Activated CD8-positive, alpha-beta T cell treated with anti-CD3 and anti-CD28 coated beads, Interleukin-2, amount 10 ng/mL, durations not matched to agents 7 days and 5 days (primary cell): Measurements from ENCODE around the gene RMI2. TPM values are rescaled to one million over a fixed set of nuclear protein-coding genes. Genes with fewer than 3 reads are reported as not detected.
"Not testable (repeated sequence)": the region's sequence is repeated elsewhere in the genome, so short reads cannot be mapped to it uniquely, and the experiment has no call there.

Experiments
- ATAC-seq: fragments of 150-1000 bp; cut with Tn5 transposase; one replicate; pipeline ENCODE4 v1.10.0; 2021; ENCODE audit warnings: moderate library complexity
- CTCF ChIA-PET: fragments of 350-600 bp; sonication (Branson Sonifier 250); formaldehyde crosslinking; loops from one replicate; lab custom pipeline; 2021; ENCODE audit warnings: antibody characterized with exemption; lab: Charles Lee
- POLR2A ChIA-PET: fragments of 350-600 bp; sonication (Branson Sonifier 250); formaldehyde crosslinking; loops from one replicate; lab custom pipeline; 2021; ENCODE audit warnings: antibody characterized with exemption; lab: Charles Lee
- DNase-seq: peaks from one replicate; pipeline ENCODE4 v3.0.0-alpha.2; 2020
- H3K27ac Mint-ChIP-seq: one replicate; pipeline ENCODE4 v1.8.0; 2021; ENCODE audit warnings: mild to moderate bottlenecking, mixed read lengths
- H3K27me3 Mint-ChIP-seq: one replicate; pipeline ENCODE4 v1.8.0; 2021; ENCODE audit warnings: low read depth, mixed read lengths
- H3K36me3 Mint-ChIP-seq: one replicate; pipeline ENCODE4 v1.8.0; 2021; ENCODE audit warnings: low read depth, mixed read lengths
- H3K4me1 Mint-ChIP-seq: one replicate; pipeline ENCODE4 v1.8.0; 2021; ENCODE audit warnings: low read depth, mixed read lengths
- H3K4me3 Mint-ChIP-seq: one replicate; pipeline ENCODE4 v1.8.0; 2021; ENCODE audit warnings: mild to moderate bottlenecking, mixed read lengths
- H3K9me3 Mint-ChIP-seq: one replicate; pipeline ENCODE4 v1.8.0; 2022; ENCODE audit warnings: mixed read lengths; ENCODE audit not compliant: insufficient read depth
- total RNA-seq, 2 experiments: library from RNA; stranded (reverse); gene quantifications; one replicate each; pipeline ENCODE4 v1.2.3, GENCODE V29; 2021

RMI2 gene
- total RNA-seq, 2 experiments from 2014 or later: 65.6 to 67.0 TPM

- Mint-ChIP-seq H3K36me3 (peaks cover 31% of the 10 kb centered on the region), H3K4me1 (peaks cover 90% of the 10 kb centered on the region), H3K27me3 (peaks cover 5% of the 10 kb centered on the region), H3K4me3 (no peak overlapping the region), H3K27ac (no peak overlapping the region), H3K9me3 (no peaks in the 10 kb centered on the region)
- POLR2A ChIA-PET: interaction anchor here (0.7 to 3.3 kb wide), 5 partner anchors 12 to 104 kb away, joined by 3 to 21 read pairs (median 4); partner anchors contain the start of gene SOCS1
- ATAC-seq (no peak), DNase-seq (no peak)
- CTCF ChIA-PET: interaction anchor here (1.0 to 4.3 kb wide), 6 partner anchors 13 to 402 kb away, joined by 3 to 24 read pairs (median 18); partner anchors contain the start of gene SOCS1
Measured at GRCh38 chr16:11359370-11359769, 14.1 kb downstream of the RMI2 start.

DNA sequence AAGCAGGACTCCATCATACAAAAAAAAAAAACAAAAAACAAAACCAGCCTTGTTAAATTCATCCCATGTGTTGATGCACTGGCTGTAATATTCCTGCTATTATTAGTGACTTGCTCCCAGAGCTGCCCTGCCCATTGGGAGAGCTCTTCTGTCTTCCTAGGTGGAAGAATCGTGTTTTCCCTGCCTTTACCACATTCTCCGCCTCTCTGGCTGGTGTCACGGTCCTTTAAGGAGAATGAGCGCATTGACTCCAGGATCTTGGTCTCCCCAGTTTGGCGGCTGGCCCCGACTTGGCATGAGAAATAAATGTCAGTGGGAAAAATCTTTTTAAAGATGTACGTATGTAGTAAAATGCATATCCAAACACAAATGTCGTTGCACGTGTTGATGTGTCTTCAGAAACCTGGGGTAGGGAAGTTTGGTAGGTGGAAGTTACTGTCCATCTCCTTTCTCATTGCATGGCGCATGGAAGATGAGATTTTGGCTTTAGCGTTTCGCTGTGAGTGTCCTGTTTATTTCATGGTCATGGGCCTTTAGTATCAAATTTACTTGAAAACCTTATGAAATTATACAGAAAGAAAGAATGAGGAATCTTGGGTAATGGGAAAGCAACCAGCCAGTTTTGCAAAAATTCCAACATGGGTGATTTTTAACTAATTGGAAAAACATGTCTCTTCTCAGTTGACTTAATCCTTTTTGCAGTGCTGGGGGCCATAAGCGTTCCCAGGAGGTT, 15.5 kb downstream of the RMI2 start:
- Mint-ChIP-seq H3K9me3 (no peaks in the 10 kb centered on the region), H3K4me1 (peaks cover 85% of the 10 kb centered on the region), H3K27me3 (peaks cover 5% of the 10 kb centered on the region), H3K27ac (peak overlapping the region; percentile 91), H3K36me3 (peaks cover 28% of the 10 kb centered on the region), H3K4me3 (peak overlapping the region; percentile 77)
- CTCF ChIA-PET: interaction anchor here (0.7 to 3.1 kb wide), 3 partner anchors 11 to 105 kb away, joined by 3 to 20 read pairs (median 9); partner anchors contain the start of gene SOCS1
- no peak for DNase-seq
- no peak for ATAC-seq
- POLR2A ChIA-PET: no interaction called here

- H3K4me3 Mint-ChIP-seq: peak overlapping the region; percentile 77
- peaks cover 5% of the 10 kb centered on the region for H3K27me3 Mint-ChIP-seq
- H3K4me1 Mint-ChIP-seq: peaks cover 75% of the 10 kb centered on the region
- no peaks in the 10 kb centered on the region for H3K9me3 Mint-ChIP-seq
- POLR2A ChIA-PET: interaction anchor here (0.9 kb wide), 1 partner anchor 107 kb away, joined by 5 read pairs; the partner anchor contains the start of gene SOCS1
- DNase-seq (peak; percentile 65), ATAC-seq (peak; percentile 72)
- H3K27ac Mint-ChIP-seq: peak overlapping the region; percentile 91
- CTCF ChIA-PET: interaction anchor here (0.7 to 1.8 kb wide), 2 partner anchors 10 to 397 kb away, joined by 4 to 9 read pairs; no protein-coding TSS in a partner anchor
- peaks cover 20% of the 10 kb centered on the region for H3K36me3 Mint-ChIP-seq
Measured at GRCh38 chr16:11361701-11362451, 16.6 kb downstream of the RMI2 start.

- H3K9me3 Mint-ChIP-seq: no peaks in the 10 kb centered on the region
- no peak overlapping the region for H3K4me3 Mint-ChIP-seq
- ATAC-seq (no peak), DNase-seq (no peak)
- H3K4me1 Mint-ChIP-seq: peaks cover 61% of the 10 kb centered on the region
- ChIA-PET POLR2A (no interaction called here), CTCF (interaction anchor here (0.5 to 1.5 kb wide), 2 partner anchors 8 to 400 kb away, joined by 4 to 9 read pairs; no protein-coding TSS in a partner anchor)
- peaks cover 5% of the 10 kb centered on the region for H3K27me3 Mint-ChIP-seq
- H3K27ac Mint-ChIP-seq: no peak overlapping the region
- H3K36me3 Mint-ChIP-seq: peaks cover 12% of the 10 kb centered on the region
Measured at GRCh38 chr16:11363927-11364258, 18.6 kb downstream of the RMI2 start.

DNA sequence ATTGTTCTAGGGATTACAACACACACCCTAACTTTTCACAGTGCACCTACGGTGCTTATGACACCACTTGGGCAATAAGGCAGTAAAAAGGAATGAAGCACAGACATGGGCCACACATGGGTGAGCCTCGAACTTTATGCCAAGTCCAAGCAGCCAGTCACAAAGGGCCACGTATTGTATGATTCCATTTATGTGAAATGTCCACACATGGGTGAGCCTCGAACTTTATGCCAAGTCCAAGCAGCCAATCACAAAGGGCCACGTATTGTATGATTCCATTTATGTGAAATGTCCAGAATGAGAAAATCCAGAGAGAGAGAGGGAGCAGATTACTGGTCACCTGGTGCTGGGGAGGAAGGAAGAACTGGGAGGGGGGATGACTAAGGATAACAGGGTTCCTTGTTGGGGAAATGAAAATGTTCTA, 22.2 kb downstream of the RMI2 start:
- CTCF ChIA-PET: interaction anchor here (0.8 kb wide), 1 partner anchor 404 kb away, joined by 3 read pairs; no protein-coding TSS in a partner anchor
- Mint-ChIP-seq H3K4me3 (no peak overlapping the region), H3K27me3 (no peaks in the 10 kb centered on the region), H3K36me3 (peaks cover 6% of the 10 kb centered on the region), H3K4me1 (peaks cover 43% of the 10 kb centered on the region), H3K9me3 (no peaks in the 10 kb centered on the region), H3K27ac (no peak overlapping the region)
- ATAC-seq: no peak
- DNase-seq: no peak
- POLR2A ChIA-PET: no interaction called here

- peaks cover 24% of the 10 kb centered on the region for H3K4me1 Mint-ChIP-seq
- no peaks in the 10 kb centered on the region for H3K27me3 Mint-ChIP-seq
- ATAC-seq: no peak
- no peak overlapping the region for H3K4me3 Mint-ChIP-seq
- H3K9me3 Mint-ChIP-seq: no peaks in the 10 kb centered on the region
- POLR2A ChIA-PET: interaction anchor here (1.4 kb wide), 1 partner anchor 115 kb away, joined by 4 read pairs; the partner anchor contains the start of gene SOCS1
- DNase-seq: no peak
- no peak overlapping the region for H3K27ac Mint-ChIP-seq
- CTCF ChIA-PET: interaction anchor here (0.7 to 2.5 kb wide), 7 partner anchors 9 to 112 kb away, joined by 3 to 11 read pairs (median 5); no protein-coding TSS in a partner anchor
- peaks cover 6% of the 10 kb centered on the region for H3K36me3 Mint-ChIP-seq
Measured at GRCh38 chr16:11370084-11370931, 25.0 kb downstream of the RMI2 start.

DNA sequence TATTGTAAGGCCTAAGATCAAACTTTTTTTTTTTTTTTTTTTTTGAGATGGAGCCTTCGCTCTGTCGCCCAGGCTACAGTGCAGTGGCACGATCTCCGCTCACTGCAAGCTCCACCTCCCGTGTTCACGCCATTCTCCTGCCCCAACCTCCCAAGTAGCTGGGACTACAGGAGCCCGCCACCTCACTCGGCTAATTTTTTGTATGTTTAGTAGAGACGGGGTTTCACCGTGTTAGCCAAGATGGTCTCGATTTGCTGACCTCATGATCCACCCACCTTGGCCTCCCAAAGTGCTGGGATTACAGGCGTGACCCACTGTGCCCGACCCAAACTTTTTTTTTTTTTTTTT, 25.6 kb downstream of the RMI2 start:
- POLR2A ChIA-PET: interaction anchor here (1.4 kb wide), 1 partner anchor 115 kb away, joined by 4 read pairs; the partner anchor contains the start of gene SOCS1
- H3K36me3 Mint-ChIP-seq, DNase-seq: not testable (repeated sequence)

GRCh38 chr16:11372073-11372828, 27.0 kb downstream of the RMI2 start:
- H3K36me3 Mint-ChIP-seq: peaks cover 2% of the 10 kb centered on the region
- ChIA-PET POLR2A (no interaction called here), CTCF (interaction anchor here (0.6 to 3.1 kb wide), 40 partner anchors 7 to 435 kb away, joined by 3 to 22 read pairs (median 4); partner anchors contain the start of gene SOCS1)
- DNase-seq (no peak), ATAC-seq (no peak)
- H3K4me3 Mint-ChIP-seq: no peak overlapping the region
- H3K4me1 Mint-ChIP-seq: peaks cover 21% of the 10 kb centered on the region
- no peaks in the 10 kb centered on the region for H3K9me3 Mint-ChIP-seq
- H3K27me3 Mint-ChIP-seq: peaks cover 4% of the 10 kb centered on the region
- H3K27ac Mint-ChIP-seq: no peak overlapping the region

More for the DNA sequence above, 25.6 kb downstream of the RMI2 start:
- H3K4me3 Mint-ChIP-seq, ATAC-seq, H3K9me3 Mint-ChIP-seq, H3K27me3 Mint-ChIP-seq, H3K27ac Mint-ChIP-seq: not testable (repeated sequence)
- H3K4me1 Mint-ChIP-seq: peaks cover 21% of the 10 kb centered on the region
- CTCF ChIA-PET: interaction anchor here (0.7 to 2.5 kb wide), 8 partner anchors 9 to 112 kb away, joined by 3 to 11 read pairs (median 6); no protein-coding TSS in a partner anchor

DNA sequence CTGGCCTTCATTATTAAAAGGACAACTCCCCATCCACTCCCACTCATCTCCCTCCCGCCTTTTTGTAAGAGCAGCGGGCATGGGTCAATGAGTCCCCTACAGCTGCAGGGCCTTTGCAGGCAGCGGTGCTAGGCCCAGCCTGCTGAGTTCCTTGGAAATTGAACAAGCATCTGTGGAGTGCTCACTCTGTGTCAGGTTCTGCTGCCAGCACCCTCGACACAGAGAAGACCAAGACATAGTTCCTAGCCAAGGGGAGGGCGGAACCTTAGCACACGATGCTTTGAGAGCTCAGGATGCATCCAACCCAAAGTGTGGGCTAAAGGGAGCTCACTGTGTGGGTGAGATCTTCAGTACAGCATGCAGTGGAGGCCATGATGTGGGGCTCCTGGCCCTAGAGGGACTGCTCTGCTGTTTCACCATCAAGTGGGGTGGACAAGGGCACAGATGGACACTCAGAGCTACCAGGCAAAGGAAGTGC, 27.6 kb downstream of the RMI2 start:
- H3K9me3 Mint-ChIP-seq: no peaks in the 10 kb centered on the region
- ChIA-PET POLR2A (no interaction called here), CTCF (interaction anchor here (0.9 to 3.1 kb wide), 14 partner anchors 9 to 409 kb away, joined by 3 to 22 read pairs (median 8); partner anchors contain the start of gene SOCS1)
- H3K4me3 Mint-ChIP-seq: no peak overlapping the region
- DNase-seq (no peak), ATAC-seq (no peak)
- H3K36me3 Mint-ChIP-seq: peaks cover 2% of the 10 kb centered on the region
- peaks cover 18% of the 10 kb centered on the region for H3K4me1 Mint-ChIP-seq
- peaks cover 4% of the 10 kb centered on the region for H3K27me3 Mint-ChIP-seq
- H3K27ac Mint-ChIP-seq: peak overlapping the region; percentile 3

DNA sequence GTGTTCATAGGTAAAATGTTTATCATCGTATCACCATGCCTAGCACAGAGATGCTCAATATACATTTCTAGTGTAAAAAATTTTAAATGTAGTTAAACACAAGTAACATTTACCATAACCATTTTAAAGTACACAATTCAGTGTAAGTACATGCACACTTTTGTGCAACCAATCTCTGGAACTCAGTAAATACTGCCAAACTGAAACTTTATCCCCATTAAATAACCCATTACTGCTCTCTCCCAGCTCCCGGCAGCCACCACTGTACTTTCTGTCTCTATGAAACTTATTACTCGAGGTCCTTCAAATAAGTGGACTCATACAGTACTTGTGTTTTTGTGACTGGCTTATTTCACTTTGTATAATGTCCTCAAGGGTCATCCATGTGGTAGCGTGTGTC, 29.0 kb downstream of the RMI2 start:
- H3K4me1 Mint-ChIP-seq: peaks cover 18% of the 10 kb centered on the region
- H3K9me3 Mint-ChIP-seq: no peaks in the 10 kb centered on the region
- no peak overlapping the region for H3K27ac Mint-ChIP-seq
- peaks cover 4% of the 10 kb centered on the region for H3K27me3 Mint-ChIP-seq
- H3K36me3 Mint-ChIP-seq: peaks cover 9% of the 10 kb centered on the region
- no peak overlapping the region for H3K4me3 Mint-ChIP-seq
- POLR2A ChIA-PET: no interaction called here
- no peak for ATAC-seq
- CTCF ChIA-PET: interaction anchor here (0.7 to 3.1 kb wide), 2 partner anchors 18 to 410 kb away, joined by 3 to 22 read pairs; no protein-coding TSS in a partner anchor
- no peak for DNase-seq
